Colonic mucosa (tissue), 4 donors: ENCODE data around the gene RAG1. TPM values are rescaled to one million over a fixed set of nuclear protein-coding genes. Genes with fewer than 3 reads are reported as not detected.

Experiments
- DNase-seq: peaks from one replicate; pipeline ENCODE4 v3.0.0-alpha.2; 2020
- H3K27ac ChIP-seq: fragments of 200-600 bp; one replicate; pipeline ENCODE4 v1.8.0; 2021
- H3K27me3 ChIP-seq: fragments of 200-600 bp; one replicate; pipeline ENCODE4 v1.8.0; 2021
- H3K36me3 ChIP-seq: fragments of 200-600 bp; one replicate; pipeline ENCODE4 v1.8.0; 2021
- H3K4me1 ChIP-seq: fragments of 200-600 bp; one replicate; pipeline ENCODE4 v1.8.0; 2021; ENCODE audit warnings: mild to moderate bottlenecking
- H3K4me3 ChIP-seq: fragments of 200-600 bp; one replicate; pipeline ENCODE4 v1.8.0; 2021
- H3K9ac ChIP-seq, 2 donors: one replicate each; pipeline ENCODE4 v1.7.0; 2013; ENCODE audit warnings: control low read depth in 2 of 2, low read depth in 2 of 2, low read length in 2 of 2
- H3K9me3 ChIP-seq: fragments of 200-600 bp; one replicate; pipeline ENCODE4 v1.8.0; 2021
- CTCF ChIP-seq: fragments of 200-600 bp; IDR thresholded peaks from one replicate; pipeline ENCODE4 v1.8.0; 2022; ENCODE audit warnings: antibody characterized with exemption, mild to moderate bottlenecking
- intact Hi-C: fragments of 100-400 bp; cut with DNase I; formaldehyde crosslinking; loops from one replicate; pipeline ENCODE4 v1.14.1; 2022
- total RNA-seq, 2 donors: library from RNA; stranded (reverse); fragmentation: NEBNext Ultra II Directional in 1 of 2; extraction: Animal tissue kit (Norgen Biotek cat#: 25700) in 1 of 2; gene quantifications; one replicate each; pipeline ENCODE4 v1.2.1, GENCODE V29; 2021
- donor health status: healthy.
- donor health status: DM: no; HTN: no; CAD: no.
- donor health status: DM: no; HTN: no; CAD: no.

RAG1 gene
- total RNA-seq, 2 donors from 2014 or later: 0.47 to 1.5 TPM

- intact Hi-C loops: loop anchor here (2.0 to 5.0 kb wide), 2 partner anchors 57 to 108 kb away; no protein-coding TSS in a partner anchor
- DNase-seq: no peak
- Histone ChIP-seq H3K9me3 (no peaks in the 10 kb centered on the region), H3K9ac (no peak overlapping the region), H3K27ac (no peak overlapping the region), H3K27me3 (no peaks in the 10 kb centered on the region), H3K4me3 (no peak overlapping the region), H3K36me3 (no peaks in the 10 kb centered on the region), H3K4me1 (no peaks in the 10 kb centered on the region)
- no peak for TF ChIP-seq CTCF
Measured at GRCh38 chr11:36565031-36565610, 2.7 kb upstream of the RAG1 start.

GRCh38 chr11:36566407-36567053 is 1.3 kb upstream of the RAG1 start:
- no peaks in the 10 kb centered on the region for H3K27me3 ChIP-seq
- TF ChIP-seq CTCF: no peak
- H3K9me3 ChIP-seq: no peaks in the 10 kb centered on the region
- H3K36me3 ChIP-seq: no peaks in the 10 kb centered on the region
- no peak for DNase-seq
- no peak overlapping the region for H3K9ac ChIP-seq
- no peak overlapping the region for H3K4me3 ChIP-seq
- no peak overlapping the region for H3K27ac ChIP-seq
- H3K4me1 ChIP-seq: no peaks in the 10 kb centered on the region
- intact Hi-C loops: loop anchor here (5.0 kb wide), 1 partner anchor 56 kb away; no protein-coding TSS in a partner anchor

GRCh38 chr11:36569095-36569494 is 1.3 kb downstream of the RAG1 start:
- DNase-seq: no peak
- H3K27ac ChIP-seq: no peak overlapping the region
- TF ChIP-seq CTCF: no peak
- no peaks in the 10 kb centered on the region for H3K27me3 ChIP-seq
- no peak overlapping the region for H3K9ac ChIP-seq
- H3K4me1 ChIP-seq: no peaks in the 10 kb centered on the region
- H3K4me3 ChIP-seq: no peak overlapping the region
- intact Hi-C loops: loop anchor here (5.0 kb wide), 1 partner anchor 53 kb away; no protein-coding TSS in a partner anchor
- no peaks in the 10 kb centered on the region for H3K36me3 ChIP-seq
- no peaks in the 10 kb centered on the region for H3K9me3 ChIP-seq

- Histone ChIP-seq H3K27ac (no peak overlapping the region), H3K36me3 (no peaks in the 10 kb centered on the region), H3K4me3 (no peak overlapping the region), H3K9me3 (no peaks in the 10 kb centered on the region), H3K4me1 (no peaks in the 10 kb centered on the region), H3K27me3 (no peaks in the 10 kb centered on the region), H3K9ac (no peak overlapping the region)
- intact Hi-C loops: no loop called here
- TF ChIP-seq CTCF: no peak
- DNase-seq: no peak
Measured at GRCh38 chr11:36574486-36574885, 6.7 kb downstream of the RAG1 start.

- Histone ChIP-seq H3K9ac (no peak overlapping the region), H3K4me3 (no peak overlapping the region), H3K36me3 (no peaks in the 10 kb centered on the region), H3K27me3 (no peaks in the 10 kb centered on the region), H3K9me3 (no peaks in the 10 kb centered on the region), H3K4me1 (no peaks in the 10 kb centered on the region), H3K27ac (no peak overlapping the region)
- intact Hi-C loops: no loop called here
- TF ChIP-seq CTCF: no peak
- DNase-seq: no peak
Measured at GRCh38 chr11:36577373-36577772, 9.6 kb downstream of the RAG1 start.
